ENCODE measurements around the gene FREM1. TPM values are rescaled to one million over a fixed set of nuclear protein-coding genes. Genes with fewer than 3 reads are reported as not detected.
A peak's percentile ranks its signal among the peaks of the same experiment; 100 is the strongest.

FREM1 gene
- total RNA-seq, 1 donor from 2014 or later, result 0.52 TPM

DNA sequence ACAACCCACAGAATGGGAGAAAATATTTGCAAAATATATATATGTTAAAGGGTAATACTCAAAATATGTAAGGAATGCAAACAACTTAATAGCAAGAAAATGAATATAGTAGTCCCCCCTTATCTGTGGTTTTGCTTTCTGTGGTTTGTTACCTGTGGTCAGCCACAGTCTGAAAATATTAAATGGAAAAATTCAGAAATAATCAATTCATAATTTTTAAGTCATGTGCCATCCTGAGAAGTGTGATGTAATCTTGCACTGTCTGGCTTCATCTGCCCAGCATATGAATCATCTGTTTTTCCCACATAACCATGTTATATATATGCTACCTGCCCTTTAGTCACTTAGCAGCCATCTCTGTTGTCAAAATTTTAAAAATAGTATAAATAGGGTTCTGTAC lies 199.4 kb downstream of the FREM1 start:
- Histone ChIP-seq H3K27ac (ENCODE audit: low read depth, low read length) (no peak overlapping the region), H3K36me3 (ENCODE audit: insufficient read depth, low read length) (no peaks in the 10 kb centered on the region)
- no peak for FAIRE-seq

DNA sequence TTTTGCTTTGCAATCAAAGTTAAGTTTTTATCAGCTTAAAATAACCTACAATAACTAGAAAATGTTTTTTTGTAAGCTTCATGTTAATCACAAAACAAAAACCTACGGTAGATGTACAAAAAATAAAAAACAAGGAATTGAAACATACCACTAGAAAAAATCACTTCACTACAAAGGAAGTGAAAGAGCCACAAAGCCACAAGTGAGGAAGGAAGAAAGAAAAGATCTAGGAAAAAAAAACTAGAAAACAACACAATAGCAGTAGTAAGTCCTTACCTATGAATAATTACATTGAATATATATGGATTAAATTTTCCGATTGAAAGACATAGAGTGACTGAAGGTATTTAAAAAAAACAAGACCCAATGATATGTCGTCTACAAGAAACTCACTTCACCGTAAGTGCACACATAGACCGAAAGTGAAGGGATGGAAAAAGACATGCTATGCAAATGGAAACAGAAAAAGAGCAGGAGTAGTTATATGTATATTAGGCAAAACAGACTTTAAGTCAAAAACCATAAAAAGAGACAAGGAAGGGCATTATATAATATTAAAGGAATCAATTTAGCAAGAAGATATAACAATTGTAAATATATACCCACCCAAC lies 203.6 kb downstream of the FREM1 start:
- H4K20me1 ChIP-seq (ENCODE audit: insufficient read depth, low read length), result no peaks in the 10 kb centered on the region
- Mint-ChIP-seq H3K9me3 (ENCODE audit: unreplicated experiment) (peaks cover 10% of the 10 kb centered on the region), H3K4me1 (ENCODE audit: low read depth, unreplicated experiment) (peaks cover 13% of the 10 kb centered on the region), H3K27ac (ENCODE audit: unreplicated experiment) (no peak overlapping the region), H3K27me3 (ENCODE audit: low read depth, unreplicated experiment) (no peaks in the 10 kb centered on the region), H3K36me3 (ENCODE audit: low read depth, unreplicated experiment) (no peaks in the 10 kb centered on the region), H3K4me3 (ENCODE audit: unreplicated experiment) (no peak overlapping the region)
- H2AFZ ChIP-seq (ENCODE audit: low read depth, low read length), result no peak overlapping the region
- H3K4me3 ChIP-seq (ENCODE audit: insufficient read depth, low read depth, low read length), result no peak overlapping the region
- no peaks in the 10 kb centered on the region for H3K4me1 ChIP-seq (ENCODE audit: insufficient read depth, low read length)
- H3K27me3 ChIP-seq (ENCODE audit: insufficient read depth, low read length), result no peaks in the 10 kb centered on the region
- no peaks in the 10 kb centered on the region for H3K79me2 ChIP-seq (ENCODE audit: insufficient read depth, low read length)
- no peak for DNase-seq (ENCODE audit: low read depth)
- H3K27ac ChIP-seq (ENCODE audit: low read depth, low read length), result no peak overlapping the region
- TF ChIP-seq, protein P1, sequence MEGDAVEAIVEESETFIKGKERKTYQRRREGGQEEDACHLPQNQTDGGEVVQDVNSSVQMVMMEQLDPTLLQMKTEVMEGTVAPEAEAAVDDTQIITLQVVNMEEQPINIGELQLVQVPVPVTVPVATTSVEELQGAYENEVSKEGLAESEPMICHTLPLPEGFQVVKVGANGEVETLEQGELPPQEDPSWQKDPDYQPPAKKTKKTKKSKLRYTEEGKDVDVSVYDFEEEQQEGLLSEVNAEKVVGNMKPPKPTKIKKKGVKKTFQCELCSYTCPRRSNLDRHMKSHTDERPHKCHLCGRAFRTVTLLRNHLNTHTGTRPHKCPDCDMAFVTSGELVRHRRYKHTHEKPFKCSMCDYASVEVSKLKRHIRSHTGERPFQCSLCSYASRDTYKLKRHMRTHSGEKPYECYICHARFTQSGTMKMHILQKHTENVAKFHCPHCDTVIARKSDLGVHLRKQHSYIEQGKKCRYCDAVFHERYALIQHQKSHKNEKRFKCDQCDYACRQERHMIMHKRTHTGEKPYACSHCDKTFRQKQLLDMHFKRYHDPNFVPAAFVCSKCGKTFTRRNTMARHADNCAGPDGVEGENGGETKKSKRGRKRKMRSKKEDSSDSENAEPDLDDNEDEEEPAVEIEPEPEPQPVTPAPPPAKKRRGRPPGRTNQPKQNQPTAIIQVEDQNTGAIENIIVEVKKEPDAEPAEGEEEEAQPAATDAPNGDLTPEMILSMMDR (IDR thresholded peaks at IDR 0.05; ENCODE audit: insufficient read depth, low read depth, low read length), result no peak
- no peak for TF ChIP-seq EZH2 (IDR thresholded peaks at IDR 0.05; ENCODE audit: insufficient read depth, low read length)
- no peaks in the 10 kb centered on the region for H3K9me3 ChIP-seq (ENCODE audit: insufficient read depth, low read depth, low read length)
- no peak overlapping the region for H3K9ac ChIP-seq (ENCODE audit: low read length)
- FAIRE-seq, result no peak
- no peaks in the 10 kb centered on the region for H3K36me3 ChIP-seq (ENCODE audit: insufficient read depth, low read length)
- H3K4me2 ChIP-seq (ENCODE audit: low read length), result no peak overlapping the region

More for the DNA sequence above, 199.4 kb downstream of the FREM1 start:
- Histone ChIP-seq H2AFZ (ENCODE audit: low read depth, low read length) (no peak overlapping the region), H3K79me2 (ENCODE audit: insufficient read depth, low read length) (no peaks in the 10 kb centered on the region), H4K20me1 (ENCODE audit: insufficient read depth, low read length) (no peaks in the 10 kb centered on the region), H3K4me3 (ENCODE audit: insufficient read depth, low read depth, low read length) (no peak overlapping the region), H3K4me2 (ENCODE audit: low read length) (no peak overlapping the region), H3K27me3 (ENCODE audit: insufficient read depth, low read length) (no peaks in the 10 kb centered on the region), H3K4me1 (ENCODE audit: insufficient read depth, low read length) (no peaks in the 10 kb centered on the region), H3K9me3 (ENCODE audit: insufficient read depth, low read depth, low read length) (no peaks in the 10 kb centered on the region), H3K9ac (ENCODE audit: low read length) (no peak overlapping the region)
- Mint-ChIP-seq H3K27me3 (ENCODE audit: low read depth, unreplicated experiment) (no peaks in the 10 kb centered on the region), H3K9me3 (ENCODE audit: unreplicated experiment) (peaks cover 8% of the 10 kb centered on the region), H3K4me3 (ENCODE audit: unreplicated experiment) (no peak overlapping the region), H3K4me1 (ENCODE audit: low read depth, unreplicated experiment) (peaks cover 20% of the 10 kb centered on the region), H3K36me3 (ENCODE audit: low read depth, unreplicated experiment) (no peaks in the 10 kb centered on the region), H3K27ac (ENCODE audit: unreplicated experiment) (peak overlapping the region; percentile 94)
- TF ChIP-seq EZH2 (IDR thresholded peaks at IDR 0.05; ENCODE audit: insufficient read depth, low read length), result no peak
- TF ChIP-seq, protein P1 (IDR thresholded peaks at IDR 0.05; ENCODE audit: insufficient read depth, low read depth, low read length), result no peak
- DNase-seq (ENCODE audit: low read depth), result peak; percentile 42

DNA sequence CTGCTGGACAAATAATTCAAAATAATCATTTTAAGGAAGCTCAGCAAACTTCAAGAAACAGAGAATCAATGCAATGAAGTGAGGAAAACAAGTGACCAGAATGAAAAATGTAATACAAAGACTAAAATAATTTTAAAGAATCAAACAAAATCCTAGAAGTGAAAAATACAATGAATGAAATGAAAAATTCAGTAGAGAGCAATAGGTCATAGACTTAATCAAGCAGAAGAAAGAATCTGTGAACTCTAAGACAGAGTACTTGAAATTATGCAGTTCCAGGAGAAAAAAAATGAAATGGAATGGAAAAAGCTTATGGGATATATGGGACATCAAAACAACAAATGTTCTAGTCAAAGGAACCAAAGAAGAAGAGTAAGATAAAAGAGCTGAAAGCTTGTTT lies 205.1 kb downstream of the FREM1 start:
- Mint-ChIP-seq H3K4me1 (ENCODE audit: low read depth, unreplicated experiment) (no peaks in the 10 kb centered on the region), H3K27me3 (ENCODE audit: low read depth, unreplicated experiment) (no peaks in the 10 kb centered on the region), H3K36me3 (ENCODE audit: low read depth, unreplicated experiment) (no peaks in the 10 kb centered on the region), H3K9me3 (ENCODE audit: unreplicated experiment) (peaks cover 9% of the 10 kb centered on the region), H3K27ac (ENCODE audit: unreplicated experiment) (no peak overlapping the region), H3K4me3 (ENCODE audit: unreplicated experiment) (no peak overlapping the region)
- H3K9me3 ChIP-seq (ENCODE audit: insufficient read depth, low read depth, low read length), result no peaks in the 10 kb centered on the region
- H3K36me3 ChIP-seq (ENCODE audit: insufficient read depth, low read length), result no peaks in the 10 kb centered on the region
- no peak overlapping the region for H3K9ac ChIP-seq (ENCODE audit: low read length)
- no peaks in the 10 kb centered on the region for H4K20me1 ChIP-seq (ENCODE audit: insufficient read depth, low read length)
- no peaks in the 10 kb centered on the region for H3K4me1 ChIP-seq (ENCODE audit: insufficient read depth, low read length)
- H3K79me2 ChIP-seq (ENCODE audit: insufficient read depth, low read length), result no peaks in the 10 kb centered on the region
- H2AFZ ChIP-seq (ENCODE audit: low read depth, low read length), result no peak overlapping the region
- DNase-seq (ENCODE audit: low read depth) (no peak), FAIRE-seq (no peak)
- H3K4me2 ChIP-seq (ENCODE audit: low read length), result no peak overlapping the region
- TF ChIP-seq, protein P1 (IDR thresholded peaks at IDR 0.05; ENCODE audit: insufficient read depth, low read depth, low read length), result no peak
- no peak for TF ChIP-seq EZH2 (IDR thresholded peaks at IDR 0.05; ENCODE audit: insufficient read depth, low read length)
- H3K4me3 ChIP-seq (ENCODE audit: insufficient read depth, low read depth, low read length), result no peak overlapping the region
- no peak overlapping the region for H3K27ac ChIP-seq (ENCODE audit: low read depth, low read length)
- peaks cover 4% of the 10 kb centered on the region for H3K27me3 ChIP-seq (ENCODE audit: insufficient read depth, low read length)
